NB4 (cell line): ENCODE measurements around the gene DUSP22.

Source experiments
- CTCF ChIP-seq: IDR thresholded peaks from one replicate; pipeline ENCODE4 v1.5.1; 2012; ENCODE audit warnings: low read depth, low read length
- MAX ChIP-seq: IDR thresholded peaks from 2 replicates; pipeline ENCODE4 v1.6.1; 2011; ENCODE audit warnings: low read depth, low read length
- MYC ChIP-seq: IDR thresholded peaks from 2 replicates; pipeline ENCODE4 v1.6.1; 2011; ENCODE audit warnings: low read depth, low read length
- POLR2A ChIP-seq: IDR thresholded peaks from 2 replicates; pipeline ENCODE4 v1.6.1; 2011; ENCODE audit warnings: mild to moderate bottlenecking; ENCODE audit not compliant: insufficient read length; ENCODE audit errors: extremely low read depth

- TF ChIP-seq CTCF = no peak
- no peak for TF ChIP-seq POLR2A
- TF ChIP-seq MAX = no peak
- no peak for TF ChIP-seq MYC
These were observed 26.1 kb downstream of the DUSP22 start for GRCh38 chr6:318243-318890.
